Activated naive CD8-positive, alpha-beta T cell treated with anti-CD3 and anti-CD28 coated beads, Interleukin-2, amount 50 U/mL, for 24 hours (primary cell): ENCODE measurements around the gene PGD.
"Not testable (repeated sequence)": the region's sequence is repeated elsewhere in the genome, so short reads cannot be mapped to it uniquely, and the experiment has no call there.

Source experiments
- ATAC-seq: fragments of 150-1000 bp; cut with Tn5 transposase; one replicate; pipeline ENCODE4 v1.10.0; 2021
- DNase-seq: peaks from one replicate; pipeline ENCODE4 v3.0.0; 2021
- H3K27ac Mint-ChIP-seq: one replicate; pipeline ENCODE4 v1.8.0; 2021; ENCODE audit warnings: mild to moderate bottlenecking, mixed read lengths
- H3K27me3 Mint-ChIP-seq: one replicate; pipeline ENCODE4 v1.8.0; 2021; ENCODE audit warnings: mixed read lengths
- H3K36me3 Mint-ChIP-seq: one replicate; pipeline ENCODE4 v1.8.0; 2021; ENCODE audit warnings: low read depth, mixed read lengths
- H3K4me1 Mint-ChIP-seq: one replicate; pipeline ENCODE4 v1.8.0; 2021; ENCODE audit warnings: mixed read lengths
- H3K4me3 Mint-ChIP-seq: one replicate; pipeline ENCODE4 v1.8.0; 2021; ENCODE audit warnings: mild to moderate bottlenecking, moderate library complexity, mixed read lengths
- H3K9me3 Mint-ChIP-seq: one replicate; pipeline ENCODE4 v1.8.0; 2021; ENCODE audit warnings: mixed read lengths

Gene PGD

GRCh38 chr1:10438677-10439163, 39.9 kb downstream of the PGD start:
- H3K4me1 Mint-ChIP-seq = no peaks in the 10 kb centered on the region
- ATAC-seq (no peak), DNase-seq (no peak)
- H3K36me3 Mint-ChIP-seq = peaks cover 8% of the 10 kb centered on the region
- no peaks in the 10 kb centered on the region for H3K27me3 Mint-ChIP-seq
- H3K27ac Mint-ChIP-seq = no peak overlapping the region
- no peak overlapping the region for H3K4me3 Mint-ChIP-seq
- H3K9me3 Mint-ChIP-seq = no peaks in the 10 kb centered on the region

- Mint-ChIP-seq H3K9me3 (no peaks in the 10 kb centered on the region), H3K27ac (no peak overlapping the region), H3K4me1 (no peaks in the 10 kb centered on the region), H3K4me3 (no peak overlapping the region), H3K36me3 (peaks cover 12% of the 10 kb centered on the region), H3K27me3 (no peaks in the 10 kb centered on the region)
- DNase-seq = no peak
- ATAC-seq = no peak
These were observed 41.4 kb downstream of the PGD start for GRCh38 chr1:10440305-10440704.

GRCh38 chr1:10440794-10441193, 41.9 kb downstream of the PGD start:
- Mint-ChIP-seq H3K27me3 (no peaks in the 10 kb centered on the region), H3K27ac (no peak overlapping the region), H3K9me3 (no peaks in the 10 kb centered on the region), H3K36me3 (peaks cover 12% of the 10 kb centered on the region), H3K4me1 (no peaks in the 10 kb centered on the region), H3K4me3 (no peak overlapping the region)
- ATAC-seq = no peak
- no peak for DNase-seq

- H3K4me1 Mint-ChIP-seq = peaks cover 2% of the 10 kb centered on the region
- H3K36me3 Mint-ChIP-seq = peaks cover 14% of the 10 kb centered on the region
- H3K27me3 Mint-ChIP-seq = no peaks in the 10 kb centered on the region
- H3K27ac Mint-ChIP-seq = no peak overlapping the region
- no peak overlapping the region for H3K4me3 Mint-ChIP-seq
- DNase-seq (no peak), ATAC-seq (no peak)
- H3K9me3 Mint-ChIP-seq = no peaks in the 10 kb centered on the region
These were observed 45.4 kb downstream of the PGD start for GRCh38 chr1:10444248-10444647.

GRCh38 chr1:10444795-10445397, 46.0 kb downstream of the PGD start:
- peaks cover 2% of the 10 kb centered on the region for H3K4me1 Mint-ChIP-seq
- DNase-seq (no peak), ATAC-seq (no peak)
- no peaks in the 10 kb centered on the region for H3K27me3 Mint-ChIP-seq
- H3K4me3 Mint-ChIP-seq = no peak overlapping the region
- H3K27ac Mint-ChIP-seq = no peak overlapping the region
- no peaks in the 10 kb centered on the region for H3K9me3 Mint-ChIP-seq
- peaks cover 14% of the 10 kb centered on the region for H3K36me3 Mint-ChIP-seq

- no peaks in the 10 kb centered on the region for H3K9me3 Mint-ChIP-seq
- peaks cover 9% of the 10 kb centered on the region for H3K36me3 Mint-ChIP-seq
- peaks cover 2% of the 10 kb centered on the region for H3K4me1 Mint-ChIP-seq
- DNase-seq = no peak
- no peak overlapping the region for H3K4me3 Mint-ChIP-seq
- H3K27me3 Mint-ChIP-seq = no peaks in the 10 kb centered on the region
- H3K27ac Mint-ChIP-seq = no peak overlapping the region
- ATAC-seq = no peak
These were observed 48.0 kb downstream of the PGD start for GRCh38 chr1:10446790-10447422.

GRCh38 chr1:10449751-10450150, 50.9 kb downstream of the PGD start, which contains the start of gene CORT:
Gene CORT (plus strand): TSS chr1:10450031. CDS start chr1:10450224, 193 bp downstream.
- Mint-ChIP-seq H3K9me3 (no peaks in the 10 kb centered on the region), H3K4me3 (no peak within 1 kb of the TSS), H3K36me3 (peaks cover 2% of the 10 kb centered on the region), H3K27ac (no peak within 1 kb of the TSS), H3K27me3 (no peaks in the 10 kb centered on the region), H3K4me1 (peaks cover 2% of the 10 kb centered on the region)
- DNase-seq (no peak), ATAC-seq (no peak)

- peaks cover 2% of the 10 kb centered on the region for H3K4me1 Mint-ChIP-seq
- H3K9me3 Mint-ChIP-seq = no peaks in the 10 kb centered on the region
- DNase-seq (no peak), ATAC-seq (no peak)
- H3K4me3 Mint-ChIP-seq = no peak overlapping the region
- no peaks in the 10 kb centered on the region for H3K27me3 Mint-ChIP-seq
- peaks cover 2% of the 10 kb centered on the region for H3K36me3 Mint-ChIP-seq
- H3K27ac Mint-ChIP-seq = no peak overlapping the region
These were observed 51.4 kb downstream of the PGD start for GRCh38 chr1:10450156-10450814.

GRCh38 chr1:10450836-10451235, 52.0 kb downstream of the PGD start:
- no peaks in the 10 kb centered on the region for H3K27me3 Mint-ChIP-seq

GRCh38 chr1:10451287-10451686, 52.4 kb downstream of the PGD start:
- Mint-ChIP-seq H3K4me3 (no peak overlapping the region), H3K27ac (no peak overlapping the region)
- DNase-seq = no peak

More at GRCh38 chr1:10450836-10451235, 52.0 kb downstream of the PGD start:
- no peak for DNase-seq
- ATAC-seq = no peak
- no peak overlapping the region for H3K4me3 Mint-ChIP-seq
- peaks cover 2% of the 10 kb centered on the region for H3K4me1 Mint-ChIP-seq
- no peaks in the 10 kb centered on the region for H3K9me3 Mint-ChIP-seq
- no peak overlapping the region for H3K27ac Mint-ChIP-seq
- H3K36me3 Mint-ChIP-seq = peaks cover 2% of the 10 kb centered on the region

GRCh38 chr1:10456048-10456447, 57.2 kb downstream of the PGD start:
- H3K27ac Mint-ChIP-seq = peak overlapping the region; percentile 35
- H3K4me1 Mint-ChIP-seq = no peaks in the 10 kb centered on the region
- no peak overlapping the region for H3K4me3 Mint-ChIP-seq
- no peaks in the 10 kb centered on the region for H3K27me3 Mint-ChIP-seq
- no peaks in the 10 kb centered on the region for H3K9me3 Mint-ChIP-seq
- no peak for DNase-seq
- peaks cover 19% of the 10 kb centered on the region for H3K36me3 Mint-ChIP-seq
- ATAC-seq = no peak

More at GRCh38 chr1:10451287-10451686, 52.4 kb downstream of the PGD start:
- Mint-ChIP-seq H3K36me3 (peaks cover 6% of the 10 kb centered on the region), H3K4me1 (peaks cover 2% of the 10 kb centered on the region), H3K27me3 (no peaks in the 10 kb centered on the region), H3K9me3 (no peaks in the 10 kb centered on the region)
- ATAC-seq = no peak

GRCh38 chr1:10456661-10457060, 57.8 kb downstream of the PGD start:
- ATAC-seq (no peak), DNase-seq (no peak)
- Mint-ChIP-seq H3K27me3 (no peaks in the 10 kb centered on the region), H3K4me1 (no peaks in the 10 kb centered on the region), H3K9me3 (no peaks in the 10 kb centered on the region), H3K4me3 (no peak overlapping the region), H3K27ac (no peak overlapping the region), H3K36me3 (peaks cover 26% of the 10 kb centered on the region)

GRCh38 chr1:10457462-10457861, 58.6 kb downstream of the PGD start:
- not testable (repeated sequence) for DNase-seq, H3K4me3 Mint-ChIP-seq, H3K9me3 Mint-ChIP-seq, H3K27me3 Mint-ChIP-seq, H3K4me1 Mint-ChIP-seq, H3K27ac Mint-ChIP-seq, ATAC-seq
- peaks cover 29% of the 10 kb centered on the region for H3K36me3 Mint-ChIP-seq

- Mint-ChIP-seq H3K27ac (no peak overlapping the region), H3K9me3 (no peaks in the 10 kb centered on the region), H3K36me3 (peaks cover 32% of the 10 kb centered on the region), H3K4me3 (no peak overlapping the region), H3K4me1 (no peaks in the 10 kb centered on the region), H3K27me3 (no peaks in the 10 kb centered on the region)
- ATAC-seq = no peak
- no peak for DNase-seq
These were observed 59.0 kb downstream of the PGD start for GRCh38 chr1:10457875-10458274.

- ATAC-seq = no peak
- no peak for DNase-seq
- H3K9me3 Mint-ChIP-seq = no peaks in the 10 kb centered on the region
These were observed 60.3 kb downstream of the PGD start for GRCh38 chr1:10459184-10459583.

More at GRCh38 chr1:10459184-10459583, 60.3 kb downstream of the PGD start:
- Mint-ChIP-seq H3K27me3 (no peaks in the 10 kb centered on the region), H3K27ac (no peak overlapping the region), H3K36me3 (peaks cover 41% of the 10 kb centered on the region), H3K4me1 (no peaks in the 10 kb centered on the region), H3K4me3 (no peak overlapping the region)
